SK-N-MC (cell line): Measurements from ENCODE around the gene IFTAP.

Experiments
- DNase-seq: peaks from one replicate; pipeline ENCODE4 v3.0.0-alpha.2; 2011; ENCODE audit warnings: low read depth, low spot score
- H3K27ac ChIP-seq: fragments of 200-600 bp; sonication (generic); 2 replicates; pipeline ENCODE4 v1.5.1; 2016; ENCODE audit warnings: mixed run types
- H3K36me3 ChIP-seq: fragments of 200-600 bp; sonication (generic); 2 replicates; pipeline ENCODE4 v1.6.1; 2017; ENCODE audit warnings: antibody characterized with exemption, low read length, mixed read lengths; ENCODE audit not compliant: insufficient read depth
- H3K4me3 ChIP-seq: fragments of 200-600 bp; sonication (generic); 2 replicates; pipeline ENCODE4 v1.5.1; 2016
- H3K9ac ChIP-seq: fragments of 200-600 bp; sonication (generic); 2 replicates; pipeline ENCODE4 v1.8.0; 2017; ENCODE audit warnings: mixed run types, mixed read lengths; ENCODE audit not compliant: insufficient read length
- H3K9me3 ChIP-seq: fragments of 200-600 bp; sonication (generic); 2 replicates; pipeline ENCODE4 v1.6.1; 2017; ENCODE audit warnings: low read depth, mild to moderate bottlenecking, antibody characterized with exemption, low read length, moderate library complexity, mixed read lengths
- EZH2 ChIP-seq: fragments of 200-600 bp; sonication (generic); IDR thresholded peaks from one replicate; pipeline ENCODE4 v1.6.1; 2017; ENCODE audit warnings: antibody characterized with exemption
- FOXP2 ChIP-seq: optimal IDR thresholded peaks from 2 replicates; pipeline ENCODE3; 2011; ENCODE audit warnings: mild to moderate bottlenecking, moderate library complexity; ENCODE audit not compliant: insufficient read depth; ENCODE audit errors: extremely low read length, control extremely low read depth
- POLR2AphosphoS5 ChIP-seq: IDR thresholded peaks from 2 replicates; pipeline ENCODE4 v1.6.1; 2012; ENCODE audit warnings: mild to moderate bottlenecking, low read depth, low read length, borderline replicate concordance

IFTAP gene

GRCh38 chr11:36622431-36623136, 28.3 kb downstream of the IFTAP start:
- Histone ChIP-seq H3K9ac (no peak overlapping the region), H3K4me3 (no peak overlapping the region), H3K36me3 (no peaks in the 10 kb centered on the region), H3K9me3 (no peaks in the 10 kb centered on the region), H3K27ac (no peak overlapping the region)
- peak; percentile 3 for DNase-seq
- TF ChIP-seq EZH2 (no peak), FOXP2 (no peak), POLR2AphosphoS5 (no peak)

GRCh38 chr11:36623494-36623893, 29.2 kb downstream of the IFTAP start:
- H3K27ac ChIP-seq, result no peak overlapping the region
- no peaks in the 10 kb centered on the region for H3K9me3 ChIP-seq
- no peak overlapping the region for H3K9ac ChIP-seq
- TF ChIP-seq FOXP2 (no peak), EZH2 (no peak), POLR2AphosphoS5 (no peak)
- no peak overlapping the region for H3K4me3 ChIP-seq
- no peaks in the 10 kb centered on the region for H3K36me3 ChIP-seq
- no peak for DNase-seq

- DNase-seq, result no peak
- H3K9me3 ChIP-seq, result no peaks in the 10 kb centered on the region
- H3K36me3 ChIP-seq, result no peaks in the 10 kb centered on the region
- H3K9ac ChIP-seq, result no peak overlapping the region
- H3K4me3 ChIP-seq, result no peak overlapping the region
- H3K27ac ChIP-seq, result no peak overlapping the region
- TF ChIP-seq POLR2AphosphoS5 (no peak), FOXP2 (no peak), EZH2 (no peak)
These were observed 32.7 kb downstream of the IFTAP start for GRCh38 chr11:36627006-36627405.

GRCh38 chr11:36627471-36627870, 33.2 kb downstream of the IFTAP start:
- TF ChIP-seq POLR2AphosphoS5 (no peak), FOXP2 (no peak), EZH2 (no peak)
- Histone ChIP-seq H3K36me3 (no peaks in the 10 kb centered on the region), H3K9me3 (no peaks in the 10 kb centered on the region), H3K4me3 (no peak overlapping the region), H3K9ac (no peak overlapping the region), H3K27ac (no peak overlapping the region)
- DNase-seq, result no peak

- DNase-seq, result no peak
- Histone ChIP-seq H3K27ac (no peak overlapping the region), H3K9me3 (no peaks in the 10 kb centered on the region), H3K9ac (no peak overlapping the region), H3K36me3 (no peaks in the 10 kb centered on the region), H3K4me3 (no peak overlapping the region)
- no peak for TF ChIP-seq POLR2AphosphoS5
- TF ChIP-seq FOXP2, result no peak
- TF ChIP-seq EZH2, result no peak
These were observed 33.8 kb downstream of the IFTAP start for GRCh38 chr11:36628141-36628540.

- 0 out of 2 replicates have a peak, but pooled peaks cover 2% of the 10 kb centered on the region for H3K36me3 ChIP-seq
- TF ChIP-seq POLR2AphosphoS5 (no peak), FOXP2 (no peak), EZH2 (no peak)
- no peak overlapping the region for H3K4me3 ChIP-seq
- DNase-seq, result no peak
- no peak overlapping the region for H3K9ac ChIP-seq
- no peak overlapping the region for H3K27ac ChIP-seq
- H3K9me3 ChIP-seq, result no peaks in the 10 kb centered on the region
These were observed 34.5 kb downstream of the IFTAP start for GRCh38 chr11:36628765-36629244.

GRCh38 chr11:36631774-36632173, 37.5 kb downstream of the IFTAP start:
- Histone ChIP-seq H3K27ac (no peak overlapping the region), H3K36me3 (peaks cover 11% of the 10 kb centered on the region), H3K4me3 (no peak overlapping the region), H3K9ac (no peak overlapping the region), H3K9me3 (no peaks in the 10 kb centered on the region; the same call in 1 of the 2 replicates)
- TF ChIP-seq POLR2AphosphoS5, result no peak
- TF ChIP-seq FOXP2, result no peak
- TF ChIP-seq EZH2, result no peak
- no peak for DNase-seq

- peaks cover 14% of the 10 kb centered on the region for H3K36me3 ChIP-seq
- no peak for TF ChIP-seq POLR2AphosphoS5
- TF ChIP-seq FOXP2, result no peak
- no peak for TF ChIP-seq EZH2
- DNase-seq, result no peak
- H3K4me3 ChIP-seq, result no peak overlapping the region
- no peaks in the 10 kb centered on the region; the same call in 1 of the 2 replicates for H3K9me3 ChIP-seq
- no peak overlapping the region for H3K27ac ChIP-seq
- no peak overlapping the region for H3K9ac ChIP-seq
These were observed 41.0 kb downstream of the IFTAP start for GRCh38 chr11:36635066-36635862.
